GM10266 (cell line): ENCODE measurements around the gene S100P.

Experiments
- DNase-seq: peaks from one replicate; pipeline ENCODE4 v3.0.0; 2012; ENCODE audit errors: extremely low spot score
- TF ChIP-seq, protein P1 (sequence below): IDR thresholded peaks from 2 replicates; pipeline ENCODE4 v1.5.1; 2012; ENCODE audit warnings: mild to moderate bottlenecking, low read depth; ENCODE audit not compliant: control insufficient read depth, insufficient read depth; ENCODE audit errors: missing control alignments

The S100P gene

DNA sequence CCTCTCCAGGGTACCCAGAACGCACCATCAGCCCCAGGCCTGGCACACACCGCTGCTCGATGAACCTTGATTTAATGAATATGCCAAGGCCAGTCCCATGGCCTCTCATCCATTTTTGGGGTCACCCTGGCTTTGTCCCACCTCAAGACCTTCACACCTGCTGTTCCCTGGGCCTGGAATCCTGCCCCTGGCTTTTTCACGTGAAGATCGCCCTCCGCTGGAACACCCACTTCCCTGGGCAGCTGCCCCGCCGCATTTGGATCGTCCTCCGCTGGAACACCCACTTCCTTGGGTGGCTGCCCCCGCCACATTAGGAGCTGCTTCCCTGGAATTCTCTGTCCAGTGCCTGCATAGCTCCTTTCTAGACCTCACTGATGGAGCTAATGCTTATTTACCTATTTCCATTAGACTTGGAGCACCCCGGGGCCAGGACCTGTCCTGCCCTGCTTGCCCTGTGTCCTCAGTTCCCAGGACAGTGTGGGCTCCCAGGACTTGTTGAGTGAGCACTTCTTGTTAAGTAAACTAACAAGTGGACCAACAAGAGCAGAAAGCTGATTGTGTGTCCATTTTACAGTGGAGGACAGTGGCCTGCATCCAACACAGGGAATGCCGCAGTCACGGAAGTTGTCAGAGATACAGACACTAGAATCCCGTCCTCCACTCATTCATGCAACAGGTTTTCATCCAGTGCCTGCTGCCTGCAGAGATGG is 34.8 kb downstream of the S100P start:
- TF ChIP-seq, protein P1, sequence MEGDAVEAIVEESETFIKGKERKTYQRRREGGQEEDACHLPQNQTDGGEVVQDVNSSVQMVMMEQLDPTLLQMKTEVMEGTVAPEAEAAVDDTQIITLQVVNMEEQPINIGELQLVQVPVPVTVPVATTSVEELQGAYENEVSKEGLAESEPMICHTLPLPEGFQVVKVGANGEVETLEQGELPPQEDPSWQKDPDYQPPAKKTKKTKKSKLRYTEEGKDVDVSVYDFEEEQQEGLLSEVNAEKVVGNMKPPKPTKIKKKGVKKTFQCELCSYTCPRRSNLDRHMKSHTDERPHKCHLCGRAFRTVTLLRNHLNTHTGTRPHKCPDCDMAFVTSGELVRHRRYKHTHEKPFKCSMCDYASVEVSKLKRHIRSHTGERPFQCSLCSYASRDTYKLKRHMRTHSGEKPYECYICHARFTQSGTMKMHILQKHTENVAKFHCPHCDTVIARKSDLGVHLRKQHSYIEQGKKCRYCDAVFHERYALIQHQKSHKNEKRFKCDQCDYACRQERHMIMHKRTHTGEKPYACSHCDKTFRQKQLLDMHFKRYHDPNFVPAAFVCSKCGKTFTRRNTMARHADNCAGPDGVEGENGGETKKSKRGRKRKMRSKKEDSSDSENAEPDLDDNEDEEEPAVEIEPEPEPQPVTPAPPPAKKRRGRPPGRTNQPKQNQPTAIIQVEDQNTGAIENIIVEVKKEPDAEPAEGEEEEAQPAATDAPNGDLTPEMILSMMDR, result no peak
- no peak for DNase-seq

DNA sequence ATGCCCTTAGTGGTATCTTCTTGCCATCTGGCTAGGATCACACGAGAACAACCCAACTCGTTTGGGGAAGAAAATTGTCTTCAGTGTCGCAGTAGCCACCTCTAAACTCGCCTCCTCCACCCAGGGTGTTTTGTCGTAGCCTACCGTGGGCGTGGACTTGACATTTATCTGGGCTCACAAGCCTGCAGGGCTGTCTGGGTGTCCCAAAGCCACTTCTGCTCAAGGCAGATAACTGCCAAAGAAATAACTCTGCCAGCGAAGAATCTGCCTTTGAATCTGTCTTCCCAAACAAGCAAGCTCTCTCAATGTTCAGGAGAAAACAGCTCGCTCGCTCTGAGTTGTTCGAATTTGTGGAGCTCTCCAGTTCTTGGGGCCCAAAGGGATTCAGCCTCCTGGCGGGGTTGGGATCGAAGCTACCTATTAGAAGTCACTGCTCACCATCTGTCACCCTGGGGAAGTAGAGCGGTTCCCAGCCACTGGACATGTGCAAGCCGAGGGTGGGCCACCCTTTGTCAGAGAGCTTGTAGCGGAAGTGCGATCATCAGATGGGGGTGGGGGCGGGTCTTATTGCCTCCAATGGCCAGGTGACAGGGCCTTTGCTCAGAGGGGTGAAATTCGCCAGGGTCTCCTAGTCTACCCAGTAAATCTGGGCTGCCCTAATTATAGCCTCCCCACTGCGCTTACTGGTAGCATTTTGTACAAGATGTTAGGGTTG is 37.1 kb downstream of the S100P start:
- DNase-seq, result no peak
- TF ChIP-seq, protein P1, result no peak

DNA sequence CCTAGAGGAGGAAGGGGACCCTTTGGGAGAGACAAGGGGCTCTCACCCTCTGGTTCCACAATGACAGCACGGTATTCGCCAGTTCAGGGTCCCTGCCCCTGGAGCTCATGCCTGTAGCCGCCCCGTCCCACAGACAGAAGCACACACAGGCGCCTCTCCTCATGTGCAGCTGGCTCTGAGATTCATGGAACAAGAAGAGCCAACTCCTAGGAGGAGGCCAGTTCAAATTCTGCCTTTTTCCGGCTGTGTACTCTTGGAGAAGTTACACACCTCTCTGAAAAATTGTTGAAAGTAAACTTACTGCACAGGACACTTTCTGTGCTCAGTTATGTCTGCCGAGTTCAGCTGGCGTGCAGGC is 37.6 kb downstream of the S100P start:
- DNase-seq, result no peak
- TF ChIP-seq, protein P1, result no peak

DNA sequence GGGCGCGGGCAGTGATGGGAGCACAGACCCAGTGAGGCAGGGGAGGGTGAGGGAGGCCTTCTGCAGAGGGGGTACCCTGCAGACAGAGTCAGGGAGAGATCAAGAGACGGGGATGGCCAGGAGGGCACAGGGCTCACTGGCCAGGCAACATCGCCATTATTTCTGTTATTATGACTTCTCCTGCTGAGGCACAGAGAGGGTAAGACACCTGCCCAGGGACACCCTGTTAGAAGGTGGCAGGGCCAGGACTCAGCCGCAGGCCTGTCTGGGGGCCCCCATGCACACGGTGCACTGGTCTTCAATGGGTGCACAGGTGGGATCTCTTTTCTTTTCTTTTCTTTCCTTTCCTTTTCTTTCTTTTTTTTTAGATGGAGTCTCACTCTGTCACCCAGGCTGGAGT is 38.1 kb downstream of the S100P start:
- no peak for DNase-seq
- TF ChIP-seq, protein P1, result no peak

DNA sequence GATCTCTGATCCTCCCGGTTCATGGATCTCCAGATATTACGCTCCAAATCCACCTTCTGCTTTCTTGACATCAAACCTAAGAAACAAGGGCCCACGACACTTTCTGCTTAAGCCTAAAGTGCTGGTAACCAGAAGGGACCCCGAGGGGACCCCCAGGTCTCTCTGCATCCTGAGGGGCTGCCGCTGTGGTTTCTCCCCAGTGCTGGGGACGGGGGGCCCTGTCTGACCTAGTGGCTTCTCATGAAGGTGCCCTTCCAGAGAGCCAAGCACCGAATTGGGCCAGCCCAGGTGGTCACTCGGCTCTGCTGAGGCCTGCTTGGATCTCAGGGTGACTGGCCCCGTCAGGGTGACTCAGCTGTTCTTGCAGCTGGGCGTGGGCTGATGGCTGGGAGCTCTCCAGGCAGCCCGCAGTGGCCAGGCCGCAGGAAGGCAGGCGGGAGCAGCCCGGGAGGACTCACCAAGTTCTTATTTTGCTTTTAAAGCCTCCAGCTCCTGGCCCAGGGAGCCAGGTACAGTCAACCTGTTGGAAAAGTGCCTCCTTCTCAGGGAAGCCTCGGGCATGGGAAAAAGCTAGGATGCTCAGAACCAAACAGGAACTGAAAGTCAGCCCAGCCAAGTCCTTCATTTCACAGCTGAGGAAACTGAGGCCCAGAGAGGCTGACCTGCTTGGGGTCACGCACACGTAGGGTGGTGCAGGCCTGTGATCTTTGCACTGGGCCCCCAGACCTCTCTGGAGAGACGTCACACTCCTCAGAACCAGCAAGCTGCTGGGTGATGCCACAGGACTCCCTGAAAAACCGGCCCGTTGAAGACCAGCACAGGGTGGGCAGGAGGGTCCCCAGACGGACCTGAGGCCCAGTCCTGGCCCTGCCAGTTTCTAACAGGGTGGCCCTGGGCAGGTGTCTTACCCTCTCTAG is 39.0 kb downstream of the S100P start:
- no peak for DNase-seq
- TF ChIP-seq, protein P1, result no peak

DNA sequence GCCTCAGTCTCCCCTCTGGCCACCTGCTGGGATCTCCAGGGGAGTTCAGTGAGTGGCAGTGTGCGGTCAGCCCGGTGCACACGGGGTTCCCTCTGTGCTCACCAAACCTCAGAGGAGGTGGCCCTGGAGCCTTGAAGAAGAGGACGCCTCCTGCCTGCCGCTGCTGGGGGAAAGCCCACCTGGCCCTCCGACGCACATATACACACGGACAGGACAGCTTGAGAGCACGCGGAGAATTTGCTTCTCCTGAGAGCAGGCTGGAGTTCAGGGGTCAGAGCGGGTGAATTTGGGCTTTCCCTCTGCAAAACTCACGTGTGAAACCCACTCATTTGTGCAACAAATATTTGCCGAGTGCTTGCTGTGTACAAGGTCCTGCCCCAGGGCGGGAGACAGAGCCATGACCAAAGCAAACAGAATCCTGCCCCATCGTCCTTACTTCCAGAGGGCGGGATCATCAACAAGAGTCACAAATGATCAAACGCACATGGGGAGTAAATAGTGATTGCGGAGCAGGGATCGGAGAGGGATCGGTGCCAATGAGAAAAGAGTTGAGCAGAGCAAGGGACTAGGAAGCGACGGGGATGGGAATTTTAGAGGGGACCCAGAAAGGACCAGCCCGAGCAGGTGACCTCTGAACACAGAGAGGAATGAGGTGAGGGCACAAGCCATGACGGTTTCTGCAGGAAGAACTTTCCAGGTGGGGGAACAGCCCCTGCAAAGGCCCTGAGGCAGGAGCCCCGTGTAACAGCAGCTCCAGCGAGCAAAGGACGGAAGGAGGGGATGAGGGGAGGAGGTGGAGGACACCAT is 39.9 kb downstream of the S100P start:
- TF ChIP-seq, protein P1, result no peak
- no peak for DNase-seq
